Neural crest cell (in vitro differentiated cells): ENCODE data around the gene ZNF544. TPM values are rescaled to one million over a fixed set of nuclear protein-coding genes. Genes with fewer than 3 reads are reported as not detected.
A peak's percentile ranks its signal among the peaks of the same experiment; 100 is the strongest.

ENCODE experiments used
- DNase-seq: peaks from one replicate; pipeline ENCODE4 v3.0.0; 2021; ENCODE audit warnings: low read depth, mixed read lengths, low spot score
- H3K27ac Mint-ChIP-seq: one replicate; pipeline ENCODE4 v1.8.0; 2021; ENCODE audit warnings: mild to moderate bottlenecking, mixed read lengths; ENCODE audit not compliant: unreplicated experiment
- H3K27me3 Mint-ChIP-seq: 2 replicates; pipeline ENCODE4 v1.8.0; 2021; ENCODE audit warnings: low read depth, mild to moderate bottlenecking, mixed read lengths
- H3K36me3 Mint-ChIP-seq: 2 replicates; pipeline ENCODE4 v1.8.0; 2021; ENCODE audit warnings: low read depth, mild to moderate bottlenecking, mixed read lengths
- H3K4me1 Mint-ChIP-seq: 2 replicates; pipeline ENCODE4 v1.8.0; 2021; ENCODE audit warnings: mixed read lengths
- H3K4me3 Mint-ChIP-seq: one replicate; pipeline ENCODE4 v1.8.0; 2021; ENCODE audit warnings: mild to moderate bottlenecking, mixed read lengths
- H3K9me3 Mint-ChIP-seq: 2 replicates; pipeline ENCODE4 v1.8.0; 2021; ENCODE audit warnings: mixed read lengths
- CTCF ChIP-seq: fragments of 200-600 bp; sonication (generic); conservative IDR thresholded peaks from 2 replicates; pipeline ENCODE4 v1.5.0; 2021; ENCODE audit warnings: antibody characterized with exemption, mild to moderate bottlenecking
- total RNA-seq: library from RNA; stranded (reverse); gene quantifications from 2 replicates; pipeline ENCODE4 v1.2.1, GENCODE V29; 2021

ZNF544 gene
- total RNA-seq, 1 donor from 2014 or later, result 47.4 TPM

GRCh38 chr19:58213075-58213369 lies 15.7 kb upstream of the ZNF544 start:
- no peak for DNase-seq
- Mint-ChIP-seq H3K27me3 (no peaks in the 10 kb centered on the region), H3K9me3 (peaks cover 42% of the 10 kb centered on the region), H3K4me3 (no peak overlapping the region), H3K27ac (no peak overlapping the region), H3K4me1 (no peaks in the 10 kb centered on the region), H3K36me3 (peaks cover 87% of the 10 kb centered on the region)
- no peak for TF ChIP-seq CTCF

GRCh38 chr19:58217069-58217481 lies 11.6 kb upstream of the ZNF544 start:
- DNase-seq, result no peak
- no peak overlapping the region for H3K4me3 Mint-ChIP-seq
- peaks cover 29% of the 10 kb centered on the region for H3K9me3 Mint-ChIP-seq

GRCh38 chr19:58217607-58218391 lies 10.9 kb upstream of the ZNF544 start:
- Mint-ChIP-seq H3K9me3 (peaks cover 32% of the 10 kb centered on the region), H3K4me3 (no peak overlapping the region), H3K27me3 (peaks cover 2% of the 10 kb centered on the region), H3K36me3 (peaks cover 48% of the 10 kb centered on the region), H3K27ac (no peak overlapping the region), H3K4me1 (no peaks in the 10 kb centered on the region)
- DNase-seq, result no peak
- TF ChIP-seq CTCF, result no peak

More at GRCh38 chr19:58217069-58217481, 11.6 kb upstream of the ZNF544 start:
- Mint-ChIP-seq H3K4me1 (no peaks in the 10 kb centered on the region), H3K27ac (no peak overlapping the region), H3K27me3 (no peaks in the 10 kb centered on the region), H3K36me3 (peaks cover 52% of the 10 kb centered on the region)
- TF ChIP-seq CTCF, result no peak

GRCh38 chr19:58218899-58219298 lies 9.8 kb upstream of the ZNF544 start:
- Mint-ChIP-seq H3K9me3 (peaks cover 27% of the 10 kb centered on the region), H3K4me1 (no peaks in the 10 kb centered on the region), H3K4me3 (no peak overlapping the region), H3K27me3 (peaks cover 3% of the 10 kb centered on the region), H3K27ac (no peak overlapping the region), H3K36me3 (peaks cover 40% of the 10 kb centered on the region)
- DNase-seq, result no peak
- peak; percentile 39 for TF ChIP-seq CTCF

GRCh38 chr19:58227964-58228584 lies 640 bp upstream of the ZNF544 start:
- Mint-ChIP-seq H3K27me3 (peaks cover 2% of the 10 kb centered on the region), H3K36me3 (peaks cover 63% of the 10 kb centered on the region), H3K27ac (peak overlapping the region; percentile 96), H3K4me3 (peak overlapping the region; percentile 96), H3K4me1 (peaks cover 32% of the 10 kb centered on the region), H3K9me3 (peaks cover 29% of the 10 kb centered on the region)
- TF ChIP-seq CTCF, result no peak
- DNase-seq, result no peak
